ENCODE results near the gene TMEM82. TPM values are rescaled to one million over a fixed set of nuclear protein-coding genes. Genes with fewer than 3 reads are reported as not detected.

Gene TMEM82
- polyA plus RNA-seq, 1 experiment = not detected

DNA sequence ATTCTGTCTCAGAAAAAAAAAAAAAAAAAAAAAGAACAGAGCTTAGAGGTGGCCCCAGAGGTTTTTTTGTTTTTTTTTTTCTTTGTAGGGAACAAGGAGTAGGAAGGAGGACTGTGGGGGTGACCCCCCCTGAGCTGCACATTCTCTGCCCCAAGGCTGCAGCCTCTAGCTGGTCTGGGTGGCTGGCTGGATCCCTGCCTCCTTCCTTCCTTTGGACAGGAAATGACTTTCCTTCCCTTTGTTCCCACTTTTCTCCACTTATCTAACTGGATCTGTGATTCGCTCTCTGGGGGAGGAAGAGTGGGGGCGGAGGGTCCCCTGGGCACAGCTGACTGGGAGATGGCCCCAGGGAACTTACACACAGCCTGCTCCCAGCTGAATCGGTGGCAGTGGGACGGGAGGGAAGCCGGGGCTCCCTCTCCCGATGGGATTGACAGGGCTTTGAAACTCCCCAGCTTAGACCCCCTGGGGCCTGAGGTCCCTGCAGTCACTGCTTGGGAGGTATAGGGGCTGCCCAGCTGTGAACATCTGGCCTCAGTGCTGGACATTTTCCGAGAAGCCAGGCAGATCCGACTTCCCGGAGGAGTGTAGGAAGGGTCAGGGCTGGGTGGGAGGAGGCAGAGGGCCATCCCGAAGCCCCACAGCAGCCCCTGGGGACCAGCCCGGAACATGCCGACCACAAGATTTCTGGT, 18.4 kb downstream of the TMEM82 start:
- CTCF ChIA-PET = interaction anchor here (0.6 to 1.5 kb wide), 5 partner anchors 14 to 71 kb away, joined by 3 to 8 read pairs (median 4); no protein-coding TSS in a partner anchor
- no peaks in the 10 kb centered on the region for H3K27me3 ChIP-seq (ENCODE audit: control insufficient read depth, insufficient read depth, low read length)
- peaks cover 3% of the 10 kb centered on the region; the same call in 1 of the 2 replicates for H3K9me3 ChIP-seq (ENCODE audit: control insufficient read depth, insufficient read depth, low read length)
- POLR2A ChIA-PET = interaction anchor here (0.6 to 1.6 kb wide), 11 partner anchors 8 to 730 kb away, joined by 3 to 4 read pairs (median 3); partner anchors contain the start of gene DDI2
- TF ChIP-seq, protein P1, sequence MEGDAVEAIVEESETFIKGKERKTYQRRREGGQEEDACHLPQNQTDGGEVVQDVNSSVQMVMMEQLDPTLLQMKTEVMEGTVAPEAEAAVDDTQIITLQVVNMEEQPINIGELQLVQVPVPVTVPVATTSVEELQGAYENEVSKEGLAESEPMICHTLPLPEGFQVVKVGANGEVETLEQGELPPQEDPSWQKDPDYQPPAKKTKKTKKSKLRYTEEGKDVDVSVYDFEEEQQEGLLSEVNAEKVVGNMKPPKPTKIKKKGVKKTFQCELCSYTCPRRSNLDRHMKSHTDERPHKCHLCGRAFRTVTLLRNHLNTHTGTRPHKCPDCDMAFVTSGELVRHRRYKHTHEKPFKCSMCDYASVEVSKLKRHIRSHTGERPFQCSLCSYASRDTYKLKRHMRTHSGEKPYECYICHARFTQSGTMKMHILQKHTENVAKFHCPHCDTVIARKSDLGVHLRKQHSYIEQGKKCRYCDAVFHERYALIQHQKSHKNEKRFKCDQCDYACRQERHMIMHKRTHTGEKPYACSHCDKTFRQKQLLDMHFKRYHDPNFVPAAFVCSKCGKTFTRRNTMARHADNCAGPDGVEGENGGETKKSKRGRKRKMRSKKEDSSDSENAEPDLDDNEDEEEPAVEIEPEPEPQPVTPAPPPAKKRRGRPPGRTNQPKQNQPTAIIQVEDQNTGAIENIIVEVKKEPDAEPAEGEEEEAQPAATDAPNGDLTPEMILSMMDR (IDR thresholded peaks at IDR 0.05; ENCODE audit: low read depth, low read length) = no peak
- peak overlapping the region; percentile 84 for H3K4me3 ChIP-seq (ENCODE audit: low read depth, low read length)
- peak overlapping the region; percentile 93 for H3K27ac ChIP-seq (ENCODE audit: low read depth, low read length)
- DNase-seq (ENCODE audit: low read depth, low spot score) = peak; percentile 41

GRCh38 chr1:15761366-15762128, 19.2 kb downstream of the TMEM82 start:
- Histone ChIP-seq H3K4me3 (ENCODE audit: low read depth, low read length) (peak overlapping the region; percentile 84), H3K9me3 (ENCODE audit: control insufficient read depth, insufficient read depth, low read length) (peaks cover 3% of the 10 kb centered on the region; the same call in 1 of the 2 replicates), H3K27ac (ENCODE audit: low read depth, low read length) (peak overlapping the region; percentile 93), H3K27me3 (ENCODE audit: control insufficient read depth, insufficient read depth, low read length) (no peaks in the 10 kb centered on the region)
- TF ChIP-seq, protein P1 (IDR thresholded peaks at IDR 0.05; ENCODE audit: low read depth, low read length) = no peak
- DNase-seq (ENCODE audit: low read depth, low spot score) = no peak
- ChIA-PET POLR2A (interaction anchor here (0.7 to 1.6 kb wide), 3 partner anchors 25 to 145 kb away, joined by 3 to 4 read pairs (median 3); no protein-coding TSS in a partner anchor), CTCF (interaction anchor here (0.7 to 1.3 kb wide), 5 partner anchors 10 to 97 kb away, joined by 3 to 8 read pairs (median 3); no protein-coding TSS in a partner anchor)

GRCh38 chr1:15762546-15762945, 20.2 kb downstream of the TMEM82 start:
- Histone ChIP-seq H3K9me3 (ENCODE audit: control insufficient read depth, insufficient read depth, low read length) (peaks cover 3% of the 10 kb centered on the region; the same call in 1 of the 2 replicates), H3K27ac (ENCODE audit: low read depth, low read length) (no peak overlapping the region), H3K27me3 (ENCODE audit: control insufficient read depth, insufficient read depth, low read length) (no peaks in the 10 kb centered on the region), H3K4me3 (ENCODE audit: low read depth, low read length) (no peak overlapping the region)
- TF ChIP-seq, protein P1 (IDR thresholded peaks at IDR 0.05; ENCODE audit: low read depth, low read length) = no peak
- ChIA-PET CTCF (interaction anchor here (0.6 kb wide), 1 partner anchor 8 kb away, joined by 3 read pairs; no protein-coding TSS in a partner anchor), POLR2A (no interaction called here)
- no peak for DNase-seq (ENCODE audit: low read depth, low spot score)

- no peak overlapping the region for H3K27ac ChIP-seq (ENCODE audit: low read depth, low read length)
- H3K4me3 ChIP-seq (ENCODE audit: low read depth, low read length) = no peak overlapping the region
- DNase-seq (ENCODE audit: low read depth, low spot score) = no peak
- ChIA-PET POLR2A (no interaction called here), CTCF (interaction anchor here (0.9 kb wide), 1 partner anchor 168 kb away, joined by 4 read pairs; no protein-coding TSS in a partner anchor)
- peaks cover 1% of the 10 kb centered on the region; the same call in 1 of the 2 replicates for H3K9me3 ChIP-seq (ENCODE audit: control insufficient read depth, insufficient read depth, low read length)
- no peaks in the 10 kb centered on the region for H3K27me3 ChIP-seq (ENCODE audit: control insufficient read depth, insufficient read depth, low read length)
- TF ChIP-seq, protein P1 (IDR thresholded peaks at IDR 0.05; ENCODE audit: low read depth, low read length) = no peak
Observed at GRCh38 chr1:15764269-15764764, 22.0 kb downstream of the TMEM82 start.

Data from AG04450 (cell line).